Hematopoietic multipotent progenitor cell treated with erythropoietin and hydrocortisone succinate and interleukin-3 and kit ligand, for 6 days (in vitro differentiated cells): ENCODE measurements around the gene WFDC8.
A peak's percentile ranks its signal among the peaks of the same experiment; 100 is the strongest.
"Not testable (repeated sequence)": the region's sequence is repeated elsewhere in the genome, so short reads cannot be mapped to it uniquely, and the experiment has no call there.

Experiments
- DNase-seq: peaks from one replicate; pipeline ENCODE4 v3.0.0-alpha.2; 2015

The WFDC8 gene

GRCh38 chr20:45579184-45579583, at the start of gene WFDC8:
Gene WFDC8 (minus strand): TSS chr20:45579284. CDS start chr20:45579247, 37 bp downstream.
- no peak for DNase-seq

GRCh38 chr20:45626540-45626939, 47.5 kb upstream of the WFDC8 start:
- DNase-seq, result no peak

DNA sequence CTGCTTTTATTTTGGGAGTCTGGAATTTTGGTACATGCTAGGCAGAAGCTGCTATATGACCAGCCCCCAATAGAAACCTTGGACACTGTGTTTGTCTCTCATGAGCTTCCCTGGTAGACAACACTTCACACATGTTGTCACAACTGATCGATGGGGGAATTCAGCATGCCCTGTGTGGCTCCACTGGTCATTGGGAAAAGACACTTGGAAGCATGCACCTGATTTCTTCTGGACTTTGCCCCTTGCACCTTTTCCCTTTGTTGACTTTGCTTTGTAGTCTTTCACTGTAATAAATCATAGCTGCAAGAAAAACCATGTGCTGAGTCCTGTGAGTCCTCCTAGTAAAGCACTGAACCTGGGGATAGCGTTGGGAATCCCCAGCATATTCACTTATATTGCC, 42.5 kb upstream of the WFDC8 start:
- no peak for DNase-seq

- no peak for DNase-seq
Observed at GRCh38 chr20:45617591-45617990, 38.5 kb upstream of the WFDC8 start.

GRCh38 chr20:45612314-45612713, 33.2 kb upstream of the WFDC8 start:
- no peak for DNase-seq

GRCh38 chr20:45611054-45611453, 32.0 kb upstream of the WFDC8 start:
- DNase-seq, result no peak

DNA sequence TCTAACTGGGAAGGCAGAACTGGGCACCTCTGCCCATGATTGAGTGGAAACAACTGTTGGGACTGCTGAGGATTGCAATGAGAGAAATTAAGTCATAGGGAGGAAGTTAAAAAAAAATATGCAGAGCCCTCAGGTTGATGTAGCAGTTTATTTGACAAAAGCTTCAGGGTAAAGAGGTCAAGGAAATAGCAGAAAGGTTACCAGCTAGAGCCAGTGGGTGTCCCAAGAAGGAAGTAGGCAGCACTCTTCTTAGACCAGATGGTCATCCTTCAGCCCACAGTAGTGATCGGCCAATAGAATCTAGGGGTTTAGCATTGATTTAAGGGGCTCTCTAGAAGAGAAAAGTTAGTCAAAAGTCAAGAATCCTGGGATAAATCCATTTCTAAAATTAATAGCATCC, 28.7 kb upstream of the WFDC8 start:
- DNase-seq, result no peak

DNA sequence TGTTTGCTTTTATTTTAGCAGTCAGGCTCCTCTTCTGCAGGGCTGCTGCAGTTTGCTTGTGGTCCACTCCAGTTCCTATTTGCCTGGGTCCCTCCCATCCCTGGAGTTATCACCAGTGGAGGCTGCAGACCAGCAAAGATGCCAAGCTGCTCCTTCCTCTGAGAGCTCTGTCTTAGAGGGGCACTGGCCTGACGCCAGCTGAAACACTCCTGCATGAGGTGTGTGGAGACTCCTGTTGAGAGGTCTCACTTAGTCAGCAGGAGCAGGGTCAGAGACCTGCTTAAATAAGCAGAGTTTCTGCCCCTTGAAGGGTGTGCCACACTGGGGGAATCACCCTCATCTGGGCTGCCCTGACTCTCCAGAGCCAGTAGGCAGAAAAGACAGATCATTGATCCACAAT, 16.2 kb upstream of the WFDC8 start:
- no peak for DNase-seq

- DNase-seq, result no peak
Observed at GRCh38 chr20:45593498-45593897, 14.4 kb upstream of the WFDC8 start.

GRCh38 chr20:45592574-45593189, 13.6 kb upstream of the WFDC8 start:
- peak; percentile 87 for DNase-seq

DNA sequence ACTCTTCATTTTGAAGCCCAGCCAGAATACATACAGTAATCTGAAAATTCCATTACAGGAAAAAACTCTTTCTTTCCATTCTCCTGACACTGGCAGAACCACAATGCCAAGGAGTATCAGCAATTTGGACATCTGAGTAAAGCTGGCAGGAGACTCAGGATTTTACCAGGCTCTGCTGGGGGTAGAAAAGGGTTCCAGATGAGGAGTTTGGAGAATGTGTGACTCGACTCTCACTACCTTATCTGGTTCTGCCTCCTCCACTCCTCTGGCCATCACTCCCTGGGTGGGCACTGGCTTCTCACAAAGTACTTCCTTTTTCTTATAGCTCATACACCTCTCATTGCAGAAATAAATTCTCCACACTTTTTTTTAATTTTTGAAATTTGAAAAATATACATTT, 10.6 kb upstream of the WFDC8 start:
- DNase-seq, result no peak

DNA sequence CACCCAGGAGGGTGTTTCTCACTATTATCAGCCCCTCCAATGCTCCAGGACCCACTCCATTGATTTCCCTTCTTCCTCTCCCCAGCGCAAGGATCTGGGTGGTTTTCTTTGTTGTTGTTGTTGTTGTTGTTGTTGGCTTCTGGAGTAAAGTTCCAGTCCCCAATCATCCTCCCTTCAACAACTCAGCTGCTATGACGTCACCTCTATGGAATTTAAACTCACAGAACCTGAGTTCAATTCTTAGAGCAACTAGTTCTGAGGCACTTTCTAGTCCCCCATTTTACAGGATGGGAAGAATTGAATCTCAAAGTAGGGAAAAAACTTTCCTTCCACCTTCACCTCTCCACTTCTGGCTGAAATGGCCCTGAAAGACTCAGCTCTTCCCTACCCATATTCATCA, 9.7 kb upstream of the WFDC8 start:
- DNase-seq, result no peak

GRCh38 chr20:45585986-45586385, 6.9 kb upstream of the WFDC8 start:
- not testable (repeated sequence) for DNase-seq

- not testable (repeated sequence) for DNase-seq
Observed at GRCh38 chr20:45584294-45584693, 5.2 kb upstream of the WFDC8 start.

DNA sequence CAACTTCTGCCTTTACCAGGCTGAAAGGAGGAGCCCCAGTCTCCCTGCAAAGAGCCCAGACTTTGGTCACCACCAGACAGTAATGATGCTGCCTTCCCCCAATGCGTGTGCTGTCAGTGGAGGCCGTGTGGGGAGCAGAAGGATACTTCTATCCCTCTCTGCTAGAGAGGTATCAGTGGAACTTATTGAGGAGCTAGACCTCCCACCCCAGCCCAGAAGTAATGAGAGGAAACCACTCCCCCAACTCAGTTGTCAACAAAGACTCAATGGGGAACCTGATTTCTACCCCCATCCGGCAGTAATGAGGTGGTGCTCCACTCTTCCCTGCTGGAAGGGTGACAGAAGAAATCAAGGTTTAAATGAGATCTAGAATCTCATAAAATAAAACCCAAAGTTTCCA, 4.4 kb upstream of the WFDC8 start:
- no peak for DNase-seq

DNA sequence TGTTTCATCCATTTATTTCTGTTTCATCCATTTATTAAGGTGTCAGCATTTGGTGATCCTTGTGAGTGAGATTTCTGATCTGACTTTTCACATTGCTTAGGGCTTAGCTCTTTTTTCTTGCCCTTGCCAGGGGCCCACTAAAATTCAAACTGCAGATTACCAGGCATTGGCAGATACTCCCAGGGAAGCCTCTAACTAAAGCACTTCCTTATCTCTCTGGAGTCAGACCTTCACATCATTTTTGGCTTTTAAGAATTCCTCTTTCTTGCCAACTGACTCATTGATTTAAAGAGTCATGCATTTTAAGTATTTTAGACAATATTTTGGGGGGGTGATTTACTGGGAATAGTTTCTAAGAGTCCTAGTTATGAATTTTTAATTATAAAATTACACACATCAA, 2.6 kb upstream of the WFDC8 start:
- DNase-seq, result no peak

- DNase-seq, result no peak
Observed at GRCh38 chr20:45578231-45578630, 853 bp downstream of the WFDC8 start.

DNA sequence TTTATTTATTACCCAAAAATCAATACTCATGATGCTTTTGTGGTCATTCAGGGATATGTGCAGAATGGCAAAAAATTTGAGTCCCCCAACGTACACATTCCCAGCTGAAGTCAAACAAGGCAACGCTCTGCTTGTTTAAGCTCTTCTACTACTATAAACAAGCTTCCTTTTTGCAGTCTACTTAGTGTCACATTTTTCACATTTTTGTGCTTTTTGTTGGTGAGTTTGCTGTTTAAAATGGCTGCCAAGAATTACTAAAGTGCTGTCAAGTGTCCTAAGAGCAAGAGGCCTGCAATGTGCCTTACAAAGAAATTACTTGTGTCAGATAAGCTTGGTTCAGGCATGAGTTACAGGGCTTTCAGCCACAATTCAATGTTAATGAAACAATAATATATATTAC, 2.1 kb downstream of the WFDC8 start:
- DNase-seq, result no peak

- no peak for DNase-seq
Observed at GRCh38 chr20:45575931-45576330, 3.2 kb downstream of the WFDC8 start.

GRCh38 chr20:45569650-45570049, 9.4 kb downstream of the WFDC8 start:
- DNase-seq, result not testable (repeated sequence)

DNA sequence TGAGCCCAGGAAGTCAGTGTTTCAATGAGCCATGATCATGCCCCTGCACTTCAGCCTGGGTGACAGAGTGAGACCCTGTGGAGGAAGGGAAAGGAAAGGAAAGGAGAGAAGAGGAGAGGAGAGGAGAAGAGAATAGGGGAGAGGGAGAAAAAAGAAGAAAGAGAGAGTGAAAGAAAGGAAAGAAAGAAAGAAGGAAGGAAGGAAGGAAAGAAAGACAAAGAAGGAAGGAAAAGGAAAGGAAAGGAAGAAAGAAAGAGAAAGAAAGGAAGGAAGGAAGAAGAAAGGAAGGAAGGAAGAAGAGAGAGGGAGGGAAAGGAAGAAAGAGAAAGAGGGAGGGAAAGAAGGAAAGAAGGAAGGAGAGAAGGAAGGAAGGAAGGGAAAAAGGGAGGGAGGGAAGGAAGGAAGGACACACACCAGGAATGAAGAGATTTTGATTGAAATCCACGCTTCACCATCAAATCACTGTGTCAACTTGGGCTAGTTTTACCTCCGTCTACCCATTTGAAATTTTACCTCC, 14.3 kb downstream of the WFDC8 start:
- no peak for DNase-seq

DNA sequence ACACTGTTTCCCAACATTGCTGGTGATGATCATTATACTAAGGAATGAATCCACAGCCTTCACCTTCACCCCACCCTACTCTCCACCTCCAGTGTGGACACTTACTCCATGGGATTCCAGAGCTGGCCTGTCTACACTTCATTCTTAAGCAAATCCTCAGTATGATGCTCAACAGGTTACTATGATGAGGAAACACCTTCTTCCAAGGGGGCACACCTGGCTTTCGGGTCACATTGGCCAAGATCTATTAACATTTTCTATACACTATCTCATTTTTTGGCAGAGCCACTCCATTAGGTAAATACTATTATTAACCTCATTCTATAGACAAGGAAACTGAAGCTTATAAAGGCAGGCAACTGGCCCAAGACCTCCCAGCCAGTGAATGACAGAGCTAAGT, 23.9 kb downstream of the WFDC8 start:
- no peak for DNase-seq

GRCh38 chr20:45552456-45552855, 26.6 kb downstream of the WFDC8 start:
- no peak for DNase-seq

DNA sequence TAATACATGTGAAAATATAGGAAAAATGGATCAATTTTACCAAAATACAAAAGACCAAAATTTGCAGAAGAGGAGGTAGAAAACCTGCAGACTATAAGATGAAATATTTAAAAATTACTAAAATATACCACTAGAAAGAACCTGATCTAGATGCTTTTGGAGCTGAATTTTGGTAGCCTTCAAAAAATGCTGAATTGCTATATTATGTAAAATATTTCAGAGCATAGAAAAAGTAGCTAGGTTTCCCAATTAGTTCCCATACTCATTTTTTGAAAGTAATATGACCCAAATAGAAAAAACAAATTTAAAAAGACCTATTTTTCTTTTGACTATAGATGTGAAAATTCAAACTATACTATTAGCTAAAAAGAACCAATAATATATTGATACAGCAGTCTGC, 28.3 kb downstream of the WFDC8 start:
- DNase-seq, result no peak

GRCh38 chr20:45548410-45548809, 30.7 kb downstream of the WFDC8 start:
- no peak for DNase-seq
